ENCODE data around the gene DDX41. TPM values are rescaled to one million over a fixed set of nuclear protein-coding genes. Genes with fewer than 3 reads are reported as not detected.

DDX41 gene
- total RNA-seq, 1 donor from 2014 or later, result 55.4 TPM

DNA sequence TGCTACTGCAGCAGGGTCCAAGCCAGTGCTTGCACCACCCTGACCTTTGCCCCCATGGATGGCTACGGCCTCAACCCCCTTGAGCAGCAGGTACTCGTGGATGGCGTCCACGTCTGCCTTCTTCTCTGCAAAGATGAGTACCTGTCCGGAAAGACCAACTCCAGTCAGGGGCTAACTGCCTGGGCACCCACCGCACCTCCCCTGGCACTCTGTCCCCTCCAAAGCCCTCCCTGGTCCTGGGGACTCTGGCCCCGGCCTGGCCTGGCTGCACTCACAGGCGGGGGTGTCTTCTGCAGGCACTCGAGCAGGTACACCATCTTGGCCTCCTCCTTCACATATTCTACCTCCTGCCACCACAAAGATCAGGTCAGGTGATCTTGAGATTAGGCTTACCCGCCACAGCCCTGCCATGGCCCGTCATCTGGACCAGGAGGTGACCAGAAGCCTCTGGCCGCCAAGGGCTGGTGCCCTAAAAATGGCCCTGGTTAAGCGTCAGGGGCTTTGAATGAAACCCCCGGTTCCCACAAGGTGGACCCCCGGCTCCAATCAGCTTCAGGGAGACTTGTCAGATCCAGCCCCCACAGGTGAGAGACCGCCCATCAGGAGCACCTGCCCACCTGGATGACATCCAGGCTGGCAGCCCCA lies 3.9 kb downstream of the DDX41 start:
- DNase-seq, result no peak

DNA sequence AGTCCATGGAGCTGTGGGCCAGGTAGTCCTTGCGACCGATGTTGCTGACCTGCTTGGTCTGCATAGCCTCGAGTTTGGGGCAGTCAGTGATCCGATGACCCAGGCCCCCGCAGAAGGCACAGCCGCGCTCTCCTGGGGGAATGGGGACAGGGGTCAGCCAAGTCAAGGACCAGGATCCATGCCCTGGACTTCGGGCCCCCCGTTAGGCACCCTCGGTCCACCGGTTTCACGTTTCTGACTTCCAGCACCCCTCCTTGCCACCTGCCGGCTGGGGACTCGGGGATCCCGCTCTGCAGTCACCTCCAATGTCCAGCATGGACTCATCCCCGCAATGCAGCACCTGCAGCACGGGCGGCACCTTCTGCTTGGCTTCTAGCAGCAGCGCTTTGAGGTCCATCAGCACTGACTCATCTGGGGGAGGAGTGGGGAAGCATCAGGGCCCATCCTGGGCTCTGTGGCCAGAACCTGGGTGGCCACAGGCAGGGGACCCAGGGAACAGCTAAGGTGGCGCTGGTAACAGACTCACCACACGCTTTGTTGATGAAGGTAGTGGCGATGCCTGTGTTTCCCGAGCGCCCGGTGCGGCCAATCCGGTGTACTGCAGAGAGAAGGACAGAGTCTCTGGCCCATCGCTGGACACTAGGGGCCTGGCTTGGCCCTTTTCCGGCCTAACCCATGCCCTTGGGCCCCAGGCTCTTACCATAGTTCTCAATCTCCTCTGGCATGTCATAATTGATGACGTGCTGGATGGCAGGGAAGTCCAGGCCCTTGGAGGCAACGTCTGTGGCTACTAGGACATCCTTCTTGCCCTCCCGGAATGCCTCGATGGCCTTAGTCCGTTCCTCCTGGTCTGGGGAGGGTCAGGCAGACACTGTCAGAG lies 4.7 kb downstream of the DDX41 start:
- no peak for DNase-seq

- DNase-seq, result no peak
Measured at GRCh38 chr5:177511181-177511580, 5.6 kb downstream of the DDX41 start.

DNA sequence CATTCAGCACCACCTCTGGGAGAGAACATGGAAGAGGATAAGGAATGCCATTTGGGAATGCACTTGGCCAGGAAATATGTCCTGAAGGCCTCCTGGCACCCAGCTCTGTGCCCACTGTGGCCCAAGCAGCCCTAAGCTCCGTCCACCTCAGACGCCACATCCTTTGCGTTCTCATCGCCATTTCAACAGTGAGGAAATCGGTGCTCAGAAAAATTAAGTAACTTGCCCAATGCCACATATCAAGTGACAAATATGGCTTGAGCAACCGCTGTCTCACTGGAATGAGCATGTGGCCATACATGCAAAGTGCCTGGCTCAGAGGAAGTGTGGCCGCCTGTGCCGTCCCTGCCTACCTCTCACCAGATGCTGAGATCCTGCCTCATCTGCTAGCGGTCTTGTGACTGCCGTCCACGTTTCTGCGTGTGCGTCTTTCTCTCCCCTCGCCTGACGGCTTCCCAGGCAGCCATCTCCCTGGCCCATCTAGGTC lies 6.2 kb downstream of the DDX41 start:
- DNase-seq, result no peak

DNA sequence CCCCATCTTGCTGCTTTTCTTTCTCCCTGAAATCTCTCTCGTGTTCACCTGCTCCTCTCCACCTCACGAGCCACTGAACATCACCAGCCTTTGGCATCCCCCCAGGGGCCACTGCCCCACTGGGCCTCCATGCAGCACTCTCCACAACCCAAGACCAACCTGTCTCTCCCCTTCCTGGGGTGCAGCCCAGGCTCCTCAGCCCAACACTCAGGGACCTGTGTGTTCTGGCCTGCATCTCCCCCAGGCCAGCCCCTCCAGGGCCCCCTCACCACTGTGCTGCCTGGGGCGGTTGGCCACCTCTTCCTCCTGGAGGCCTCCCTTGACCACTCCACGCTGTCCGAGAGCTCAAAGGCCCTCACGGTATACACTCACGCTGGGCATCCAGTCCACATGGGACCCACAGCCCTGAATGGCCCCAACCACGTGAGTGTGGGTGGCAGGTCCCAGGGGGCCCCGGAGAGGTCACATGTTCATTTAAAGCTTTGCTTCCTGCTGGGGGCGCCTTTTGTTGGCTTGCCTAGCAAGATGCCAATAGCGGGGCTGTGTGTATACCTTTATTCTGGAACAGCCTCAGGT lies 6.7 kb downstream of the DDX41 start:
- DNase-seq, result no peak

- DNase-seq, result no peak
Measured at GRCh38 chr5:177509381-177509951, 7.3 kb downstream of the DDX41 start, which contains the start of gene DOK3. DOK3 (minus strand) TSS chr5:177509826; CDS start chr5:177509540, 286 bp downstream.

- no peak for DNase-seq
Measured at GRCh38 chr5:177508837-177509236, 7.9 kb downstream of the DDX41 start.

DNA sequence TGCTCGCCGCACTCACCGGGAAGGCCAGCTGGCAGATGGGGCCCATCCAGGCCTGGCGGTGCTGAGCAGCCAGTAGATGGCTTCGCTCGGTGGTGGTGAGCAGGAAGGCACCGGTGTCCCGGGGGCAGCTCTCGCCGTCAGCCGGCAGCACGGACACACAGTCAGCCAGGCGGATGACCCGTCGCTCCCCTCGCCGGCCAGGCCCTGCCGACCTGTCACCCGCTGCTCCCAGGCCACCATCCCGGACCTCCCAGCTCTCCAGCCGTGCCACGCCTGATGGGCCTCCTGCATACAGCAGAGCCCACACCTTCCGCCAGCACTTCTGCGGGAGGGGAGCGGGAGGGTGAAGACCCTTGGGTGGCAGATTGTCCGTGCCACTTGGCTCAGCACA lies 8.5 kb downstream of the DDX41 start:
- DNase-seq, result no peak

GRCh38 chr5:177507596-177508220 lies 9.1 kb downstream of the DDX41 start:
- DNase-seq, result no peak

- no peak for DNase-seq
Measured at GRCh38 chr5:177507165-177507564, 9.6 kb downstream of the DDX41 start.

DNA sequence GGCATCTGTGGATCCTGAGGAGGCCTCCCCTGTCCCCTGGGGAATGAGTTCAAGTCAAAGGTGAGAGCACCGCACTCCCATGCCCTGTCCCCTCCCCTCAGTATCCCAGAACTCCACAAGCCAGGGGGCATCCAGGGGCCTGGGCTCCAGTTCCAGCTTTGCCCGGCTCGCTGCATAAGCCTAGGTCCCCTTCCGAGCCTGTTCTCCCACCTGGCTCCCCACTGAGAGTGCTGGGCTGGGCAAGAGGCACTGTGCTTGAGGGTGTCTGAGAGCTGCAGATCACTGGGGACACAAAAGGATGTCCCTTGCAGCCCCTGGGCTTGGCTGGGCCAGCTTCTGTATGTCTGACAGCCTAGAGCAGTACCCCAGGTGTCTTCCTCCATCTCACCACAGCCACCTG lies 11.7 kb downstream of the DDX41 start:
- DNase-seq, result no peak

DNA sequence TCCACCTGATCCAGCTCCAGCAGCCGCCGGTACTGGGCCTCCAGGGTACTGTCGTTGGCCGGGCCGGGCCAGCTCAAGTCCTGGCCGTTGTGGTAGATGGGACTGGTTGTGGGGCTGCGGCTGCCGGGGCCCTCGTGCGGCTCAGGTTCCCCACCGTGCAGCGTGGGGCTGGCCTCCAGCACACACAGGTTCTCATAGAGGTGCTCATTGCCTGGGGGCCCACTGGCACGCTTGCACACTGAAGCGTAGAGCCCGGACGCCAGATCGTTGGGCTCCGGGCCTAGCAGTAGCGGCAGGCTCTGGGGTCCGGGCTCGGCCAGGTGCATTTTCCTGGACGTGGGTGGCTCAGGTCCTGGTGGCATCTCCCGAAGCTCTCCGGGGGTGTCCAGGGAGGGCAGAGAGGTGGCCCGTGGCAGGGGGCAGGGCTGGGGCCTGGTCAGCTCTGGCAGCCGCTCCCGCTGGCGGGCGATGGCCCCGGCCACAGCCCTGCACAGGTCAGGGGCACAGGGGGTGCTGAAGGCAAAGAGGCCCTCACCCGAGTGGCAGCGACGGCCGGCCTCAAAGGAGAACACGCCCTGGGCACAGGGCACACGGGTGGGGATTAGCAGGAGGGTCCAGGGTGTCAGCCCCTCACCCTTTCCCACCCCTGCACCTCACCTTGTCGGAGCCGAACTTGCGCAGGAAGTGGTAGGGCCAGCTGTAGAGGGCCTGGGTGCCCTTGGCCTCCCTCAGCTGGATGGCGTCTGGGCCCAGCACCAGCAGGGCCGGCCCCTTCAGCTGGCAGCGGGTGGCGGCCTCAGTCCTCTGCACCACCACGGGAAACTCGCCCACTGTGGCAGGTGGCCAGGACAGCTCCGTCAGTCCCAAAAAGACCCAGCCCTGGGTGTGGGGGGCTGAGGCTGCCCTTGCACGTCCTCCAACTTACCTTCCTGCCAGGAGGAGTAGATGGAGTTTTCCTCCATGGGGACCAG lies 12.4 kb downstream of the DDX41 start:
- DNase-seq, result no peak

GRCh38 chr5:177503351-177504085 lies 13.2 kb downstream of the DDX41 start:
- no peak for DNase-seq

DNA sequence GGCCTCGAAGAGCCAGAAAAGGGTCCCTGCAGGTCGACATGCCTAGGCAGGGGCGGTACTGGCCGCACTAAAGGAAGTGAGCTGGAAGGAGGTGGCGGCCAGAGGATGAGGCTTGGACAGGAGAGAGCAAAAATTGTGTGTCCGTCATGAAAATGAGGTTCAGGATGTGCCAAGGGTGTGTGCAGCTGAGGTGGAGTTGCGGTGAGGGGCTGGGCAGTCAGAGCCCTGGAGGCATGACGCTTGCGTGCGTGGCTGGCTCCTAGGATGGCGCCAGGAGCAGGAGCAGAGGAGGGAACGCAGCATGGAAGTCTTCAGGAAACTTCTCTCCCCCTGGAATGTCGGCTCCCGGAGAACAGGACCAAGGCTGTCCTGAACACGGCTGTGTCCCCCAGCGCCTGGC lies 13.9 kb downstream of the DDX41 start:
- no peak for DNase-seq

DNA sequence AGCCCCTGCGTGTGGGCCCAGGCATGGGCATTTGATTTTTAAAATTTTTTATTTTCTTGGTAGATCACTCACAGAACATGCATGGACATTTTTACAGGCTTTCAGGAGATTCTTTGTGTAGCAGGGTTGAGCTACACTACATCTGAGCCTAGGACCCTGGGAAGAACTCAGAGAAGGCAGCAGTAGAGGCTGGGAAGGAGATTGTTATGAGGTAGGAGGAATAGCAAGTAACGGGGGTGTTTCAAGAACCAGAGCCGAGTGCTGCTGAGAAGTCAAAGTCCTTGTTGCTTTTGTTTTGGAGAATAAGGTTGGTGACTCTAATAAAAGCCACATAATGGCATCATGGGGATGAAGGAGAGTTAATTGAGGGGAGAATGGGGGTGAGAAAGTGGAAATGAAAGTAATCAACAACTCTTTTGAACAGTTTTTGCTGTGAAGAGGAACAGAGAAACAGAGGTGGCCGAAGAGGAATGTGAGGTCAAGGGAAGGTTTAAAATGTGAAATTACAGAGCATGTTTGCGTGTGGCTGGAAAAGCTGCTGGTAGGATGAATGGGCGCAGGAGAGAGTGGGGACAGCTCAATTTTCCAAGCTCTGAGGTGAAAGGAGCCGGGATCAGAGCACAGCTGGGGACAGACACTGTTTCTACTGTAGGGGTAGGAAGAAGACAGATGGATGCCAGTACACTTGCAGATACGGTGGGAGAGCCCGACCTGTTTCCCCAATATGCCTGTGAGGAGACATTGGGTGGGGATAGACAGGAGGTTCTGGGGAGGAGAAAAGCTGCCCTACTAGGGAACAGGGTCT lies 14.7 kb downstream of the DDX41 start:
- no peak for DNase-seq

DNA sequence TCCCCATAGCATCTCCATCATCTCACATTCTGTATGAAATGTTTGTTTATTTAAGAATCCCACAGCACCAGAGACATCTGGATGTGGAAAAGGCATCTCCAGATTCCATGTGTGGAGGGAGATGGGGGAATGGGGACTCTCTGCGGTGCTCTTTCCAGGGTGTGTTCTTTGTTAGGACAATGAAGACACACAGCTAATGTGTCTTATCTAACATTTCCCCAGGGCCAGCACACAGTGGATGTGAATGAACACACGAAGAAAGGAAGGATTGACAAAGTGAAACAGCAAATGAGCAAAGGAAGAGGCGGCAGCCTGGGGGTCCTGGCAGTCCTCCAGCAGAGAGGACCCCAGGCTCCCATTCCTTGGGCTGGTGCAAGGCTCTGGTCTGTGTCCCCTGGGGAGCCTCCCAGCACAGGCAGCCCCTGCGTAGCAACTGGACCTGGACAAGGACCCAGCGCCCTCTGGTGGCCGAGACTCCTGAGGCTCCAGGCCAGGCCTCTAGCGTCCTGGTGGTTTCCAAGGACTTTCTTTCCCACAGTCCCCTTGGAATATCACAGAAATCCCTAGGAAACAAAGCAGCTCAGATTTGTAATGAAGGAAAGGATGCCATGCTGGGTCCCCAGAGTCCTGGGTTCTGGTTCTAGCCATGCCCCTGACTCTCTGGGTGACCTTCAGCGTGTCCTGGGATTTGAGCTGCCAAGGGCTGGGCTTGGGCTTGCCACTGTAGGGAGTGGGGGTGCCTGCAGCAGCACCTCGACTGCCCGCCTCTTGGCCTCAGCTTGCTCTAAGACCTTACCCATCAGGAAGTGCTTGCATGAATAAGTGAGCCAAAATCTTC lies 15.9 kb downstream of the DDX41 start:
- DNase-seq, result peak; percentile 53

- no peak for DNase-seq
Measured at GRCh38 chr5:177499842-177500241, 16.9 kb downstream of the DDX41 start.

- no peak for DNase-seq
Measured at GRCh38 chr5:177498013-177498787, 18.6 kb downstream of the DDX41 start.
